T-helper 22 cell (primary cell): ENCODE data around the gene LONP1.
A peak's percentile ranks its signal among the peaks of the same experiment; 100 is the strongest.
"Not testable (repeated sequence)": the region's sequence is repeated elsewhere in the genome, so short reads cannot be mapped to it uniquely, and the experiment has no call there.

Experiments
- DNase-seq: peaks from one replicate; pipeline ENCODE4 v3.0.0-alpha.2; 2020; ENCODE audit warnings: low read depth

LONP1 gene

GRCh38 chr19:5693195-5694166 is 26.5 kb downstream of the LONP1 start:
- no peak for DNase-seq

GRCh38 chr19:5692723-5693194 is 27.2 kb downstream of the LONP1 start:
- DNase-seq: no peak

GRCh38 chr19:5691822-5692722 is 27.9 kb downstream of the LONP1 start:
- DNase-seq: no peak

- DNase-seq: no peak
Observed at GRCh38 chr19:5690955-5691821, 28.8 kb downstream of the LONP1 start.

- peak; percentile 92 for DNase-seq
Observed at GRCh38 chr19:5690125-5690954, 29.6 kb downstream of the LONP1 start, which contains the start of gene RPL36. RPL36 (plus strand) TSS chr19:5690295; CDS start chr19:5690508, 213 bp downstream.

GRCh38 chr19:5688262-5688881 is 31.6 kb downstream of the LONP1 start:
- DNase-seq: not testable (repeated sequence)

GRCh38 chr19:5687360-5688198 is 32.4 kb downstream of the LONP1 start:
- no peak for DNase-seq

GRCh38 chr19:5686647-5687359 is 33.1 kb downstream of the LONP1 start:
- DNase-seq: peak; percentile 81

GRCh38 chr19:5686326-5686646 is 33.7 kb downstream of the LONP1 start:
- DNase-seq: no peak

GRCh38 chr19:5684694-5685430 is 35.1 kb downstream of the LONP1 start:
- DNase-seq: no peak

GRCh38 chr19:5683177-5683886 is 36.6 kb downstream of the LONP1 start:
- DNase-seq: no peak

- no peak for DNase-seq
Observed at GRCh38 chr19:5682107-5682482, 37.9 kb downstream of the LONP1 start.

GRCh38 chr19:5681391-5682106 is 38.4 kb downstream of the LONP1 start:
- DNase-seq: no peak

- DNase-seq: peak; percentile 99
Observed at GRCh38 chr19:5680437-5681368, 39.2 kb downstream of the LONP1 start, which contains the start of the genes HSD11B1L and MICOS13. HSD11B1L (plus strand) TSS chr19:5681027; CDS start chr19:5684833, 3,806 bp downstream. MICOS13 (minus strand) TSS chr19:5680516; CDS start chr19:5680486, 30 bp downstream.

GRCh38 chr19:5680084-5680436 is 39.9 kb downstream of the LONP1 start:
- DNase-seq: no peak
